Esophagus muscularis mucosa (tissue), 4 donors: ENCODE data around the gene TBCD.

Experiments used
- EP300 ChIP-seq: sonication (generic); formaldehyde crosslinking; IDR thresholded peaks from one replicate; pipeline ENCODE4 v1.6.1; 2017; ENCODE audit warnings: antibody characterized with exemption
- POLR2A ChIP-seq: fragments of 450-650 bp; IDR thresholded peaks from one replicate; pipeline ENCODE4 v1.6.1; 2017; ENCODE audit warnings: antibody characterized with exemption, moderate library complexity, mild to moderate bottlenecking, low read depth
- TF ChIP-seq, protein P1 (sequence below), 3 experiments: fragments of 200-600 bp in 2 of 3; fragments of 450-650 bp in 1 of 3; sonication (generic) in 2 of 3; IDR thresholded peaks; one replicate each; pipeline ENCODE4 v1.5.1; 2017 to 2019; ENCODE audit warnings: antibody characterized with exemption in 3 of 3, mild to moderate bottlenecking in 2 of 3, moderate library complexity in 1 of 3

DNA sequence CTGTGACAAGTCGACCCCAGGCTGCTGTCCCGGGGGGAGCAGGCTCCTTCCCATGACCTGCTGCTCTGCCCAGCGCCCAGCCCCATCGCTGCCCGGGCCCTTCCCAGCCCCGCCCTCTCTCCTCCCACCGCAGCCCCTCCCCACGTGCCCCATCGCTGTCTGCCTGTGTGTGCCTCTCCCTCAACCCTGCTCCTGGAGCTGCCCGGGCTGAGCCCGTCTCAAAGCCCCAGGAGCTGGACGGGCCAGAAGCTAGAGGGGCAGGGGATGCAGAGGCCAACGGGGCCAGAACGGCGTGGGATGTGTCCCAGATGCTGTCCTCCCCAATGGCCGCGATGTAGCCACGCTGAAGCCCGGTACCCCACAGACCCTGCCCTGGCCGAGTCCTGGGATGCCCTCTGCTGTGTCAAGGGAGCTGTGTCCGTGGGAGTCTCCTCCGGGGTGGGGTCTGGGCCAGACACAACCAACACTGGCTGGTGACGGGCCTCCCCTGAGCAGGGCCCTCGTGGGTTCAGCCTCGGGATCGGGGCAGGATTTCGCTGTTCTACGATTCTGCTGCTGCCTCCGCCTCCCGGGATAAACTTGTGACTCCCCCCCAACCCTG is 206.2 kb downstream of the TBCD start:
- TF ChIP-seq POLR2A (no peak), EP300 (no peak)
- TF ChIP-seq, protein P1, sequence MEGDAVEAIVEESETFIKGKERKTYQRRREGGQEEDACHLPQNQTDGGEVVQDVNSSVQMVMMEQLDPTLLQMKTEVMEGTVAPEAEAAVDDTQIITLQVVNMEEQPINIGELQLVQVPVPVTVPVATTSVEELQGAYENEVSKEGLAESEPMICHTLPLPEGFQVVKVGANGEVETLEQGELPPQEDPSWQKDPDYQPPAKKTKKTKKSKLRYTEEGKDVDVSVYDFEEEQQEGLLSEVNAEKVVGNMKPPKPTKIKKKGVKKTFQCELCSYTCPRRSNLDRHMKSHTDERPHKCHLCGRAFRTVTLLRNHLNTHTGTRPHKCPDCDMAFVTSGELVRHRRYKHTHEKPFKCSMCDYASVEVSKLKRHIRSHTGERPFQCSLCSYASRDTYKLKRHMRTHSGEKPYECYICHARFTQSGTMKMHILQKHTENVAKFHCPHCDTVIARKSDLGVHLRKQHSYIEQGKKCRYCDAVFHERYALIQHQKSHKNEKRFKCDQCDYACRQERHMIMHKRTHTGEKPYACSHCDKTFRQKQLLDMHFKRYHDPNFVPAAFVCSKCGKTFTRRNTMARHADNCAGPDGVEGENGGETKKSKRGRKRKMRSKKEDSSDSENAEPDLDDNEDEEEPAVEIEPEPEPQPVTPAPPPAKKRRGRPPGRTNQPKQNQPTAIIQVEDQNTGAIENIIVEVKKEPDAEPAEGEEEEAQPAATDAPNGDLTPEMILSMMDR (IDR thresholded peaks at IDR 0.05) = no peak
